HG03103 (cell line): ENCODE results near the gene RSBN1.
"Not testable (repeated sequence)": the region's sequence is repeated elsewhere in the genome, so short reads cannot be mapped to it uniquely, and the experiment has no call there.

Source experiments
- ATAC-seq: cut with Tn5 transposase; IDR thresholded peaks from one replicate; pipeline ENCODE4 v1.9.1; 2021; ENCODE audit warnings: low read depth; ENCODE audit not compliant: unreplicated experiment

Gene RSBN1

DNA sequence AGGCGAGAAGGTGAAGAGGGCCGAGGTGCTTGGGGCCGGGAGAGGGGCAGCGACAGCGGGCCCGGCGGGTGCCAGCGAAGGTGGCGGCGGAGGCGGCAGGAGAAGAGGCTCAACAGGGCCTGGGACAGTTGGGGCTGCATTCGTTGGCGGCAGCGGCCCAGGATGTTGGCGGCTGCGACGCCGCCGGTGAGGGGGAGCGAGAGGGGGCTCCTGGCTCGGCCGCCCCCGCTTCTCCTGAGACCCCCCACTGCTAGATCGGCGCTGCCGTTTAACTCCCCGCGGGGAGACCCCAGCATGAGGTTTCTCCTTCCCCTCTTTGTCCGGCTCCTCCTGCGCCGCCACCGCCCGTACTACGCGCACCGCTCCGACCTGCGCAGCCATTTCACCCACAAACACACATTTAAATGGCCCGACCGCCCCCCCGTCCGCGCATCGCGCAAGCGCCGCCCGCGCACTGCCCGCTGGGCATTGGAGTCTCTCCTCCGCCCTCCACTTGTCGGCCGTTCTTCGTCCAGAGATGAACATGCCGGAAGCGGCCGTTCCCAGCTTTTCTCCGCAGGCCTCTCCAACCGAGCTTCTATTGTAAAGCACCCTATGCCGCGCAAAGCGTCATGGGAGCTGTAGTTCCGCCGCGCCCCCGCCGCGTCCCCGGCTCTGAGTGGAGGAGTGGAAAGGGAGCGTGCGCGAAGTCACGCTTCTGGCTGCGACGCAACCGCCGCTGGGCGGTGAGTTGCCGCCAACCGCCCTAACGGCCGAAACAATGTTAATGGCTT is at the start of gene RSBN1:
TSS of gene RSBN1 (minus strand) at position 589 of the 773 bp plus-strand sequence. CDS start at position 525, 64 bp downstream.
- peak; percentile 92 for ATAC-seq

DNA sequence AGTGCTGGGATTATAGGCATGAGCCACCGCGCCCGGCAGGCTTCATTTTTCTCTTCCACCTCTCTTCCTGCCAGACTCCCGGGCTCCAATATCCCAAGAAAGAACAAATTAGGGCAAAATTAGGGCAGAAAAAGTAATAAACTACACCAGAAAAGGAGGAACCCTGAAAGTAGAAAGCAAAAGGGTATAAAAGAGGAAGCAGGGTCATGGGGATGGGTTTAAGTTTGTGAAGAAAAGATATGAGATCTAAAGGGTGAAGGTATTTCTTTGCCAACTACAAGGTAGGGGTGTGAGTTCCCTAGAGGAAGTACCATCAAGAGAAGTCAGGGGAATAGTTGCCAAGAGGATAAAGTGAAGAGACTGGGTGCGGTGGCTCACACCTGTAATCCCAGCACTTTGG is 49.4 kb upstream of the RSBN1 start:
- ATAC-seq, result no peak

DNA sequence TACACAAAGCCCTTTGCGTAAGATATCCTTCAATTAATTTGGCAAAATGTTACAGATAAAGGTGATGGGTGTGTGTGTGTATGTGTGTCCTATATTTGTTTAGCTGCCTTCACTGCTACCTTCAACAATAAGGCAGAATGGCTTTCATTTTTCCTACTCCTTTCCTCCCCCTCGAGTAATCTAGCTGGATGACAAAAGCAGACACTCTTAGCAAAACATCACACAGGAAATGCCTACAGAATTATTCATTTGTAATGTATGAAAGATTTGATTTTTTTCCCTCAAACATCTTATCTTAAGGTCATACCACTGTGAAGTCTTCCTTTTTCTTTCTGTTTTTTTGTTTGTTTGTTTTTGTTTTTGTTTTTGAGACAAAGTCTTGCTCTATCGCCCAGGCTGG is 48.6 kb upstream of the RSBN1 start:
- no peak for ATAC-seq

GRCh38 chr1:113859478-113860175 is 47.4 kb upstream of the RSBN1 start:
- ATAC-seq, result peak; percentile 89

DNA sequence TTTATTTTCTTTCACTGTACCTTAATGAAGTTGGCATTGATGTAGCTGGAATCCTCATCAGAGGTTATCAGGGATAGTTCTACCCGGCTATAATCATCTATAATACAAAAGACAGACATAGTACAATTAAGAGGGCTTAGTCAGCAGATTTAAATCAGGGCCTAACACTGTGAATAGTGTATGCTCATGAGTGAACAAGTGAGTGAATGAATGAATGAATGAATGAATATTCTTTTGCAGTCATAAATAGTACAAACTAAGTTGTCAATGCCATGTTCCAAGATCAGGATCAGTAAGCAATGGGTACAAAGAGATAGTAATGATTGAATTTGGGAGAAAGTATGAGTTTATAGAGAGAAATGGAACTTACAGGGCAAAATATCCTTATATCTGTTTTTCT is 46.7 kb upstream of the RSBN1 start:
- ATAC-seq, result no peak

- ATAC-seq, result no peak
Observed at GRCh38 chr1:113858418-113858817, 46.1 kb upstream of the RSBN1 start.

DNA sequence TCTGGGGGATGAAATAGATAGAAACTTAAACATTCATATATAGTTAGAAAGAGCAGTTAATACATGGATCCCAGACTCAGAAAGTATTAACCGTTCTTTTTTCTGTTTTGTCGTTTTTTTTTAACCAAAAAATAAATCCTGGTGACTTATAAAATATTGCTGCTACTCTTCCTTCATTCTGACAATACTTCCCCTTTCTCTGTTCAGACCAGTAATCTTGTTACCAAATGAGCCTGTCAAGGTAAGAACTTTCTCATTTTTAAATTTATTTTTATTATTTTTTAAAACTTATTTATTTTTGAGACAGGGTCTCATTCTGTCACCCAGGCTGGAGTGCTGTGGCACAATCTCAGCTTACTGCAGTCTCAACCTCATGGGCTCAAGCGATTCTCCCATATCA is 45.5 kb upstream of the RSBN1 start:
- ATAC-seq, result no peak

- no peak for ATAC-seq
Observed at GRCh38 chr1:113856401-113856790, 44.1 kb upstream of the RSBN1 start.

- no peak for ATAC-seq
Observed at GRCh38 chr1:113855630-113856400, 43.5 kb upstream of the RSBN1 start.

DNA sequence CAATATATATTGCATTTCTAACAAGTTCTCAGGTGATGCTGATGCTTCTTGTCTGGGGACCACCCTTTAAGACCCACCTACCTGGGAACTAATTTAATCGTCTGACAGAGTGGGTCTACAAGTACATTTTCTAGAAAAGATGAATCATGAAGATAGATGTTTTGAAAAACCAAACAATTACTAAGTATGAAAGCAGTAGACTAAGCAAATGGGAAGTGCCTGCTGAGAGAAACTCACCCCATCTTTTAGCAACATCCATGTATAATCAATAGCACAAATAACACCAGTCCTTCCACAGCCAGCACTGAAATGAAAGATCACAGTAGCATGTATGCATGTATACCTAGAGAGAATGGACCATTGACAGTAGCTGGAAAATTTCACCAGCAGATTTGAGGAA is 42.0 kb upstream of the RSBN1 start:
- no peak for ATAC-seq

- ATAC-seq, result not testable (repeated sequence)
Observed at GRCh38 chr1:113852694-113853093, 40.4 kb upstream of the RSBN1 start.

- ATAC-seq, result no peak
Observed at GRCh38 chr1:113850127-113850796, 38.0 kb upstream of the RSBN1 start.

GRCh38 chr1:113849072-113849471 is 36.8 kb upstream of the RSBN1 start:
- no peak for ATAC-seq

DNA sequence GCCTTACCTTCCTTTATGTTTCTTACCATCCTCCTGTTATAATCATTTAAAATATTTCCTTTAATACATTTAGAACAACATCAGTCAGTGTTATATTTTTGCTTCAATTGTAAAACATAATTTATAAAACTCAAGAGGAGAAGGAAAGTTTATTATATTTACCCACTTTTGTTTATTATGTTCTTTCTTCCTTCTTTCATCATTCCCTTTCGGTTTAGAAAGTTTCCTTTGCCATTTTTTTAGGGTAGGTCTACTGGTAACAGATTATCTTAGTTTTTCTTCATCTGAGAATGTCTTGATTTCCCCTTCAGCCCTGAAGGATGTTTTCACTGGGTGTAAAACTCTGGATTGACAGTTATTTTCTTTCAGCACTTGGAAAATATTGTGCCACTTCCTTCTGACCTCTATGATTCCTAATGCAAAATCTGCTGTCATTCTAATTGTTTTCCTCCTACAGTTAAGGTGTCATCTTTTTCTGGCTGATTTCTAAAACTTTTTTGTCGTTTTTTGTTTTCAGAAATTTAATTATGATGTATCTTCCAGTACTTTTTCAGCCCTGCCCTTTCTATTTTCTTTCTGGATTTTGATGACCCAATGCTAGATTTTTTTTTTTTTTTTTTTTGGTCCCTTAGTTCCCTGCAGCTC is 34.2 kb upstream of the RSBN1 start:
- ATAC-seq, result no peak

- no peak for ATAC-seq
Observed at GRCh38 chr1:113836534-113836933, 24.3 kb upstream of the RSBN1 start.

- no peak for ATAC-seq
Observed at GRCh38 chr1:113835686-113836290, 23.5 kb upstream of the RSBN1 start.

DNA sequence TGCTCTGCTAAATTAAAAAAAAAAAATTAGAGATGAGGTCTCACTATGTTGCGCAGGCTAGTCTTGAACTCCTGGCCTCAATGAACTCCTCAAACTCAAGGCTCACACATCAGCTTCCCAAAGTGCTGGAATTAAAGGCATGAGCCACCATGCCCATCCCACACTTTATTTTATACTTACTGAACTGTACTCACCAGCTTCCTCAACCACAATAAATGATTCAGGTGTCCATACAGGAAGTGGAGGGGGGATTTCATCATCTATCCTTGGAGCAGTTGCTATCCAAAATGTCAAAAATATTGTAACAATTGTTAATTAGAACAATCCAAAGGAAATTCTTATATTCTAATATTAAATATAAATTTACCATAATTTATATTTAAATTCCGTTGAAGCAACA is 22.4 kb upstream of the RSBN1 start:
- ATAC-seq, result no peak

DNA sequence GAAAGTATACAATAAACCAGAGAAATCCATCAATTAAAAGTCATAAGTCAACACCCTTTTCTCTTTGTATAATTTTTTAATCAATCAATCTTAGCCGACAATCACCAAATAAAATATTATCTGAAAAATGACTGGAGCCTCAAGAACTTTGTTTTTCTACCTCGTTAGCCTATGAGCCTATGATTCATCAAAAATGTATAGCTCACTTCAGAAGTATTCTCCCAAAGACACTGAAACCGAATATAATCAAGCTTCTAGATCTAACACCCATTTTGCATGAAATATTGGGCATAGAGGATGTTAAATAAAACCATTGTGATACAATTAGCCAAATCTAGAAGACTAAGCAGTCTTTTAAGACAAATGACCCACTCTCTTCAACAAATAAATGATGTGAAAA is 17.8 kb upstream of the RSBN1 start:
- ATAC-seq, result no peak

- no peak for ATAC-seq
Observed at GRCh38 chr1:113821916-113822315, 9.6 kb upstream of the RSBN1 start.

DNA sequence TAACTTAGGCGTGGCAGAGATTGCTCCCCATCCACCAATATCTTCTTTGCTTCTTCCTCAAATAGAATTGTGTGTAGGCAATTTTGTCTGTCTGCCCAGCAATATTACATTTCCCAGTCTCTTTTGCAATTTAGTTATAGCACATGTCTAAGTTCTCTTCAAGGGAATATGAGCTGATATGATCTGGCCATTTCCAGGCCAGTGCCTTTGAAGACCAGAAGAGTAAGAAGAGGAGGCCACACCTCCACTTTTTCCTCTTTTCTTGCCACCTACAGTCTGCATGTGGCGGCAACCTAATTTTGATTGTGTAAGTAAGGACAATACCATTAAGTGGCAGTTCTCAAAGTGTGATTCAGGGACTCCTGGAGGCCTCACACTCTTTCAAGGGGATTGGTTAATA is 6.3 kb upstream of the RSBN1 start:
- ATAC-seq, result no peak
